GM12878 (cell line): ENCODE measurements around the gene MUC21. TPM values are rescaled to one million over a fixed set of nuclear protein-coding genes. Genes with fewer than 3 reads are reported as not detected.

Experiments used
- ATAC-seq: fragments of 200-7000 bp; cut with Tn5 transposase; 3 replicates; pipeline ENCODE4 v1.9.1; 2020; ENCODE audit warnings: mild to moderate bottlenecking, moderate library complexity
- BruUV-seq: library from RNA; stranded (reverse); fragments of 400-500 nt; replicated peaks from 2 replicates; lab custom pipeline; 2021; lab: Mats Ljungman, UMichigan
- CTCF ChIA-PET: fragments of 300-600 bp; sonication (Branson Sonifier 250); formaldehyde crosslinking; extraction: SDS; loops from one replicate; lab custom pipeline; 2021; ENCODE audit warnings: inconsistent platforms; lab: Yijun Ruan, JAX
- POLR2A ChIA-PET: fragments of 350-600 bp; formaldehyde crosslinking; extraction: SDS; loops from one replicate; lab custom pipeline; 2021; ENCODE audit warnings: inconsistent platforms; lab: Charles Lee
- RAD21 ChIA-PET: fragments of 300-600 bp; sonication (Branson Sonifier 250); formaldehyde crosslinking; loops from one replicate; lab custom pipeline; 2023; ENCODE audit warnings: antibody characterized with exemption; ENCODE audit not compliant: unreplicated experiment; lab: Charles Lee
- SMC1A ChIA-PET: fragments of 300-600 bp; sonication (Branson Sonifier 250); formaldehyde crosslinking; loops from one replicate; lab custom pipeline; 2023; ENCODE audit not compliant: unreplicated experiment, uncharacterized antibody; lab: Charles Lee
- DNase-seq: peaks from one replicate; pipeline ENCODE4 v3.0.0-alpha.2; 2011; ENCODE audit warnings: low read depth, low spot score
- FAIRE-seq: peaks from 3 replicates; lab custom pipeline; 2011; peaks lifted over from hg19 to GRCh38; lab: Jason Lieb, UNC
- H2AFZ ChIP-seq: 2 replicates; pipeline ENCODE4 v1.6.0; 2011; ENCODE audit warnings: low read depth, low read length, control low read depth; ENCODE audit not compliant: control insufficient read depth
- H3K27ac ChIP-seq: 2 replicates; pipeline ENCODE4 v1.5.1; 2011; ENCODE audit warnings: control low read depth; ENCODE audit not compliant: control insufficient read depth, insufficient read depth
- H3K27me3 ChIP-seq, 2 experiments: replicated peaks in 1 of 2; 2 replicates each; pipeline versions ENCODE4 v1.6.0 to v1.6.1; 2011; ENCODE audit warnings: low read length in 1 of 2; ENCODE audit not compliant: control insufficient read depth in 2 of 2, insufficient read depth in 2 of 2
- H3K36me3 ChIP-seq, 2 experiments: 2 replicates each; pipeline ENCODE4 v1.5.1; 2011; ENCODE audit warnings: low read length in 1 of 2; ENCODE audit not compliant: control insufficient read depth in 2 of 2, insufficient read depth in 2 of 2
- H3K4me1 ChIP-seq: 2 replicates; pipeline ENCODE4 v1.6.1; 2011; ENCODE audit warnings: mild to moderate bottlenecking, low read length, moderate library complexity, mixed read lengths; ENCODE audit not compliant: control insufficient read depth, insufficient read depth
- H3K4me2 ChIP-seq: 2 replicates; pipeline ENCODE4 v1.6.0; 2011; ENCODE audit warnings: control low read depth; ENCODE audit not compliant: control insufficient read depth, insufficient read depth
- H3K4me3 ChIP-seq: fragments of 200-600 bp; sonication (generic); 2 replicates; pipeline ENCODE4 v1.5.1; 2016
- H3K79me2 ChIP-seq: 2 replicates; pipeline ENCODE4 v1.6.0; 2011; ENCODE audit warnings: low read length; ENCODE audit not compliant: control insufficient read depth, insufficient read depth
- H3K9ac ChIP-seq: 2 replicates; pipeline ENCODE4 v1.8.0; 2011; ENCODE audit warnings: low read length, control low read depth, mixed read lengths; ENCODE audit not compliant: control insufficient read depth, insufficient read depth
- H3K9me3 ChIP-seq: replicated peaks from 3 replicates; pipeline ENCODE4 v1.5.1; 2011; ENCODE audit warnings: mild to moderate bottlenecking, low read length; ENCODE audit not compliant: control insufficient read depth, insufficient read depth
- H4K20me1 ChIP-seq: 2 replicates; pipeline ENCODE4 v1.6.0; 2011; ENCODE audit not compliant: control insufficient read depth, insufficient read depth
- BACH1 ChIP-seq: fragments of 450-650 bp; IDR thresholded peaks from 2 replicates; pipeline ENCODE4 v1.6.1; 2017; ENCODE audit warnings: mild to moderate bottlenecking, borderline replicate concordance
- BHLHE40 ChIP-seq, 2 experiments: fragments of 450-650 bp in 1 of 2; IDR thresholded peaks; 2 replicates each; pipeline ENCODE4 v1.6.1; 2011 to 2017; ENCODE audit warnings: low read depth in 2 of 2, borderline replicate concordance in 1 of 2, improper control_type of control experiment in 1 of 2, low read length in 1 of 2, mild to moderate bottlenecking in 1 of 2
- HDAC6 ChIP-seq: fragments of 200-600 bp; sonication (generic); IDR thresholded peaks from one replicate; pipeline ENCODE4 v1.8.0; 2017; ENCODE audit warnings: antibody characterized with exemption; ENCODE audit not compliant: unreplicated experiment
- IRF5 ChIP-seq: fragments of 450-650 bp; IDR thresholded peaks from 2 replicates; pipeline ENCODE4 v1.6.1; 2017; ENCODE audit warnings: borderline replicate concordance
- MTA3 ChIP-seq: IDR thresholded peaks from 2 replicates; pipeline ENCODE4 v1.6.1; 2012; ENCODE audit warnings: low read length, inconsistent platforms, borderline replicate concordance
- NFYB ChIP-seq: IDR thresholded peaks from 2 replicates; pipeline ENCODE4 v1.6.1; 2011; ENCODE audit warnings: low read depth, mild to moderate bottlenecking, low read length, improper control_type of control experiment, moderate library complexity; ENCODE audit not compliant: insufficient read depth
- RUNX3 ChIP-seq: IDR thresholded peaks from 2 replicates; pipeline ENCODE4 v1.6.1; 2012; ENCODE audit warnings: low read length, inconsistent platforms
- YY1 ChIP-seq: IDR thresholded peaks from 2 replicates; pipeline ENCODE4 v1.6.1; 2011; ENCODE audit warnings: low read depth, mild to moderate bottlenecking, low read length
- WGBS: methylation state at CpG from one replicate; pipeline ENCODE4 v1.1.6; 2016; ENCODE audit warnings: low lambda C conversion rate; ENCODE audit not compliant: insufficient replicate concordance, insufficient coverage; ENCODE audit errors: missing lambda C conversion rate; 5-methylcytosine and 5-hydroxymethylcytosine counted together
- in situ Hi-C: fragments of 300-500 bp; cut with MboI; formaldehyde crosslinking; loops from 9 replicates; pipeline ENCODE4 v1.14.3; 2018; ENCODE audit warnings: mixed read lengths
- intact Hi-C: fragments of 100-400 bp; cut with micrococcal nuclease; formaldehyde crosslinking; loops from one replicate; pipeline ENCODE4 v1.14.2; 2022; ENCODE audit not compliant: unreplicated experiment
- polyA plus RNA-seq, 11 experiments: library from polyadenylated mRNA; depleted of rRNA in 4 of 11; unstranded in 6 of 11; stranded (reverse) in 5 of 11; fragments of >200 nt; fragmentation: Nextera tagmentation in 4 of 11; fragmentation: Illumina TruSeq in 1 of 11; extraction: Ambion mirVana in 4 of 11; extraction: Trizol in 1 of 11; gene quantifications; 1 replicate in 1 of 11; 2 replicates in 10 of 11; pipeline versions ENCODE4 v1.2.1 to v1.2.3, GENCODE V29; 2011 to 2016; ENCODE audit warnings: inconsistent platforms in 2 of 11, missing spikeins in 2 of 11, low read depth in 1 of 11
- total RNA-seq, 4 experiments: library from RNA; depleted of rRNA in 3 of 4; stranded (reverse); fragments of >200 nt in 3 of 4; fragmentation: Illumina TruSeq in 1 of 4; extraction: Trizol in 1 of 4; gene quantifications; 2 replicates each; pipeline versions ENCODE4 v1.2.1 to v1.2.3, GENCODE V29; 2013 to 2021

Gene MUC21
- total and polyA plus RNA-seq, 10 of the 15 experiments (the other 5 are each of a cell fraction or from before 2014, with no cell fraction given), result 0.02 TPM; not detected in 9

- TF ChIP-seq MTA3, result no peak
- no peak for TF ChIP-seq NFYB
- TF ChIP-seq BACH1, result no peak
- TF ChIP-seq HDAC6, result no peak
- no peak for TF ChIP-seq YY1
- no peak for TF ChIP-seq IRF5
These were observed 8.8 kb upstream of the MUC21 start (continued) for GRCh38 chr6:30974490-30975252.

GRCh38 chr6:30979141-30979540, 4.4 kb upstream of the MUC21 start:
- 27% methylated on average over 1 of the region's 1 CpG for WGBS
- SMC1A ChIA-PET, result interaction anchor here (0.6 kb wide), 1 partner anchor 11 kb away, joined by 3 read pairs; no protein-coding TSS in a partner anchor
- DNase-seq (no peak), FAIRE-seq (no peak), ATAC-seq (no peak)
- TF ChIP-seq RUNX3 (peak; percentile 28; the same call in 1 of the 2 replicates), BHLHE40 (IDR thresholded peaks at IDR 0.05; ENCODE audit: borderline replicate concordance in 1 of 2, low read depth in 2 of 2, low read length in 1 of 2) (no peak)
- Histone ChIP-seq H4K20me1 (no peaks in the 10 kb centered on the region), H3K79me2 (no peaks in the 10 kb centered on the region), H3K27me3 (peaks cover 0 to 2% of the 10 kb centered on the region in 2 experiments; a peak in 3 of 4 replicates), H2AFZ (no peak overlapping the region), H3K9me3 (no peaks in the 10 kb centered on the region), H3K27ac (no peak overlapping the region), H3K9ac (no peak overlapping the region), H3K36me3 (no peaks in the 10 kb centered on the region), H3K4me1 (0 out of 2 replicates have a peak, but pooled peaks cover 4% of the 10 kb centered on the region), H3K4me3 (no peak overlapping the region), H3K4me2 (no peak overlapping the region)
- in situ Hi-C loops, result no loop called here
- POLR2A ChIA-PET, result no interaction called here
- no TSS peak for BruUV-seq
- intact Hi-C loops, result no loop called here
- RAD21 ChIA-PET, result interaction anchor here (1.4 kb wide), 1 partner anchor 108 kb away, joined by 3 read pairs; no protein-coding TSS in a partner anchor
- CTCF ChIA-PET, result interaction anchor here (1.0 to 1.6 kb wide), 2 partner anchors 64 to 101 kb away, joined by 4 read pairs; no protein-coding TSS in a partner anchor
